Fibroblast of lung (primary cell): Measurements from ENCODE around the gene GNA12. TPM values are rescaled to one million over a fixed set of nuclear protein-coding genes. Genes with fewer than 3 reads are reported as not detected.
"Not testable (repeated sequence)": the region's sequence is repeated elsewhere in the genome, so short reads cannot be mapped to it uniquely, and the experiment has no call there.

ENCODE experiments used
- DNase-seq, 2 donors: peaks; one replicate each; pipeline versions ENCODE4 v3.0.0 to v3.0.0-alpha.2; 2010; ENCODE audit warnings: low read depth in 2 of 2
- H2AFZ ChIP-seq: 2 replicates; pipeline ENCODE4 v1.5.1; 2012; ENCODE audit warnings: low read length, control low read depth, inconsistent platforms
- H3K27ac ChIP-seq: 2 replicates; pipeline ENCODE4 v1.5.1; 2011; ENCODE audit warnings: low read length, control low read depth; ENCODE audit not compliant: insufficient read depth
- H3K27me3 ChIP-seq: 2 replicates; pipeline ENCODE4 v1.5.1; 2011; ENCODE audit warnings: mild to moderate bottlenecking, low read length; ENCODE audit not compliant: control insufficient read depth, insufficient read depth
- H3K36me3 ChIP-seq: 2 replicates; pipeline ENCODE4 v1.5.1; 2011; ENCODE audit warnings: low read length; ENCODE audit not compliant: control insufficient read depth, insufficient read depth
- H3K4me1 ChIP-seq: 2 replicates; pipeline ENCODE4 v1.5.1; 2011; ENCODE audit warnings: low read length; ENCODE audit not compliant: control insufficient read depth, insufficient read depth; ENCODE audit errors: extremely low read depth
- H3K4me2 ChIP-seq: 2 replicates; pipeline ENCODE4 v1.5.1; 2011; ENCODE audit warnings: low read length, control low read depth; ENCODE audit not compliant: insufficient read depth; ENCODE audit errors: extremely low read depth
- H3K4me3 ChIP-seq, 4 experiments: fragments of 200-600 bp in 1 of 4; sonication (generic) in 1 of 4; replicated peaks in 1 of 4; 2 replicates each; pipeline ENCODE4 v1.5.1; 2011 to 2016; ENCODE audit warnings: low read length in 4 of 4, low read depth in 3 of 4, mild to moderate bottlenecking in 3 of 4, control low read depth in 2 of 4, inconsistent platforms in 1 of 4, mixed read lengths in 1 of 4; ENCODE audit not compliant: insufficient read depth in 1 of 4; ENCODE audit errors: control extremely low read depth in 1 of 4
- H3K79me2 ChIP-seq: 2 replicates; pipeline ENCODE4 v1.5.1; 2012; ENCODE audit warnings: mild to moderate bottlenecking, low read length, inconsistent platforms; ENCODE audit not compliant: control insufficient read depth, insufficient read depth
- H3K9ac ChIP-seq: 2 replicates; pipeline ENCODE4 v1.5.1; 2011; ENCODE audit warnings: mild to moderate bottlenecking, low read length, control low read depth; ENCODE audit not compliant: insufficient read depth
- H3K9me3 ChIP-seq: 2 replicates; pipeline ENCODE4 v1.5.1; 2012; ENCODE audit warnings: low read depth, low read length; ENCODE audit not compliant: control insufficient read depth, insufficient read depth
- H4K20me1 ChIP-seq: 2 replicates; pipeline ENCODE4 v1.5.1; 2011; ENCODE audit warnings: low read length; ENCODE audit not compliant: control insufficient read depth, insufficient read depth; ENCODE audit errors: extremely low read depth
- CTCF ChIP-seq, 2 donors: IDR thresholded peaks in 1 of 2; conservative IDR thresholded peaks in 1 of 2; 1 replicate in 1 of 2; 2 replicates in 1 of 2; pipeline ENCODE4 v1.5.1; 2011 to 2012; ENCODE audit warnings: low read length in 2 of 2, control low read depth in 1 of 2, inconsistent platforms in 1 of 2, low read depth in 1 of 2, mild to moderate bottlenecking in 1 of 2
- EZH2 ChIP-seq: IDR thresholded peaks from 2 replicates; pipeline ENCODE4 v1.5.1; 2012; ENCODE audit warnings: low read length, control low read depth, mild to moderate bottlenecking; ENCODE audit errors: missing control alignments
- polyA plus RNA-seq, 2 donors: library from polyadenylated mRNA; depleted of rRNA in 1 of 2; stranded (reverse) in 1 of 2; unstranded in 1 of 2; fragments of >200 nt; gene quantifications; 2 replicates each; pipeline ENCODE4 v1.2.1, GENCODE V29; 2011 to 2012; ENCODE audit warnings: missing spikeins in 1 of 2
- total RNA-seq: library from RNA; depleted of rRNA; stranded (reverse); fragments of >200 nt; gene quantifications from 2 replicates; pipeline ENCODE4 v1.2.1, GENCODE V29; 2014

Gene GNA12
- total and polyA plus RNA-seq, 2 donors (not counting 1 experiment from before 2014, with no cell fraction given), result 36.2 to 137 TPM

- H3K79me2 ChIP-seq, result peaks cover 3% of the 10 kb centered on the region
- H3K36me3 ChIP-seq, result peaks cover 8% of the 10 kb centered on the region
- no peaks in the 10 kb centered on the region for H4K20me1 ChIP-seq
- H3K27me3 ChIP-seq, result no peaks in the 10 kb centered on the region
- TF ChIP-seq EZH2, result no peak
- no peak for TF ChIP-seq CTCF (conservative IDR thresholded peaks at IDR 0.05 in 1 of 2, IDR thresholded peaks at IDR 0.05 in 1 of 2; ENCODE audit: low read depth in 1 of 2, low read length in 2 of 2)
- no peak overlapping the region for H3K9ac ChIP-seq
- peak overlapping the region; percentile 28 for H3K27ac ChIP-seq
- peaks cover 5% of the 10 kb centered on the region for H3K4me1 ChIP-seq
- H3K9me3 ChIP-seq, result no peaks in the 10 kb centered on the region
- H2AFZ ChIP-seq, result no peak overlapping the region
- peak in 1 of 2 donors; percentile 27 for DNase-seq
- peak overlapping the region; percentile 26 for H3K4me2 ChIP-seq
- H3K4me3 ChIP-seq, result no peak overlapping the region
These were observed 115.6 kb downstream of the GNA12 start for GRCh38 chr7:2728316-2729030.

GRCh38 chr7:2727206-2727605 lies 116.9 kb downstream of the GNA12 start:
- not testable (repeated sequence) for H3K4me3 ChIP-seq, H2AFZ ChIP-seq, H3K27me3 ChIP-seq, H3K4me2 ChIP-seq, H3K4me1 ChIP-seq, H3K9me3 ChIP-seq, H3K36me3 ChIP-seq, H3K27ac ChIP-seq, H4K20me1 ChIP-seq, H3K9ac ChIP-seq, H3K79me2 ChIP-seq, DNase-seq

GRCh38 chr7:2726316-2727018 lies 117.6 kb downstream of the GNA12 start:
- no peak overlapping the region for H3K27ac ChIP-seq
- H3K4me3 ChIP-seq, result no peak overlapping the region
- peaks cover 5% of the 10 kb centered on the region for H3K4me1 ChIP-seq
- no peaks in the 10 kb centered on the region for H3K27me3 ChIP-seq
- H3K9ac ChIP-seq, result no peak overlapping the region
- no peak overlapping the region for H2AFZ ChIP-seq
- no peak for DNase-seq
- no peak overlapping the region for H3K4me2 ChIP-seq
- H4K20me1 ChIP-seq, result no peaks in the 10 kb centered on the region
- peaks cover 11% of the 10 kb centered on the region for H3K36me3 ChIP-seq
- H3K9me3 ChIP-seq, result no peaks in the 10 kb centered on the region
- peaks cover 2% of the 10 kb centered on the region for H3K79me2 ChIP-seq
- TF ChIP-seq EZH2 (no peak), CTCF (conservative IDR thresholded peaks at IDR 0.05 in 1 of 2, IDR thresholded peaks at IDR 0.05 in 1 of 2; ENCODE audit: low read depth in 1 of 2, low read length in 2 of 2) (no peak)
